HG02588 (cell line): ENCODE results near the gene MYO7A.

Experiments used
- ATAC-seq: cut with Tn5 transposase; IDR thresholded peaks from one replicate; pipeline ENCODE4 v1.9.1; 2021; ENCODE audit warnings: mild to moderate bottlenecking, moderate library complexity; ENCODE audit not compliant: unreplicated experiment

Gene MYO7A

GRCh38 chr11:77126156-77126775 lies 1.8 kb upstream of the MYO7A start:
- no peak for ATAC-seq

- no peak for ATAC-seq
Observed at GRCh38 chr11:77126861-77127234, 1.2 kb upstream of the MYO7A start.

- no peak for ATAC-seq
Observed at GRCh38 chr11:77127235-77127911, 673 bp upstream of the MYO7A start.

GRCh38 chr11:77129069-77129841 lies 1.2 kb downstream of the MYO7A start:
- no peak for ATAC-seq

- ATAC-seq: no peak
Observed at GRCh38 chr11:77129842-77130756, 2.1 kb downstream of the MYO7A start.

- no peak for ATAC-seq
Observed at GRCh38 chr11:77130763-77131513, 2.9 kb downstream of the MYO7A start.

GRCh38 chr11:77131560-77131959 lies 3.5 kb downstream of the MYO7A start:
- ATAC-seq: no peak

- ATAC-seq: no peak
Observed at GRCh38 chr11:77135069-77135468, 7.0 kb downstream of the MYO7A start.

- no peak for ATAC-seq
Observed at GRCh38 chr11:77136074-77136473, 8.0 kb downstream of the MYO7A start.

- ATAC-seq: no peak
Observed at GRCh38 chr11:77136784-77137420, 8.9 kb downstream of the MYO7A start.

- ATAC-seq: no peak
Observed at GRCh38 chr11:77137421-77137820, 9.4 kb downstream of the MYO7A start.

GRCh38 chr11:77138106-77138649 lies 10.1 kb downstream of the MYO7A start:
- no peak for ATAC-seq

- no peak for ATAC-seq
Observed at GRCh38 chr11:77139201-77139600, 11.2 kb downstream of the MYO7A start.

GRCh38 chr11:77140231-77140851 lies 12.3 kb downstream of the MYO7A start:
- ATAC-seq: no peak

- ATAC-seq: no peak
Observed at GRCh38 chr11:77141034-77141433, 13.0 kb downstream of the MYO7A start.

GRCh38 chr11:77141475-77141874 lies 13.4 kb downstream of the MYO7A start:
- no peak for ATAC-seq

GRCh38 chr11:77142091-77142975 lies 14.3 kb downstream of the MYO7A start:
- ATAC-seq: no peak

- no peak for ATAC-seq
Observed at GRCh38 chr11:77143405-77144020, 15.5 kb downstream of the MYO7A start.
